RPMI8226 (cell line): Measurements from ENCODE around the gene TTC12.

Experiments used
- DNase-seq: peaks from one replicate; pipeline ENCODE4 v3.0.0-alpha.2; 2015

TTC12 gene

GRCh38 chr11:113408206-113408605, 93.8 kb downstream of the TTC12 start:
- no peak for DNase-seq

- no peak for DNase-seq
Measured at GRCh38 chr11:113408887-113409286, 94.5 kb downstream of the TTC12 start.

DNA sequence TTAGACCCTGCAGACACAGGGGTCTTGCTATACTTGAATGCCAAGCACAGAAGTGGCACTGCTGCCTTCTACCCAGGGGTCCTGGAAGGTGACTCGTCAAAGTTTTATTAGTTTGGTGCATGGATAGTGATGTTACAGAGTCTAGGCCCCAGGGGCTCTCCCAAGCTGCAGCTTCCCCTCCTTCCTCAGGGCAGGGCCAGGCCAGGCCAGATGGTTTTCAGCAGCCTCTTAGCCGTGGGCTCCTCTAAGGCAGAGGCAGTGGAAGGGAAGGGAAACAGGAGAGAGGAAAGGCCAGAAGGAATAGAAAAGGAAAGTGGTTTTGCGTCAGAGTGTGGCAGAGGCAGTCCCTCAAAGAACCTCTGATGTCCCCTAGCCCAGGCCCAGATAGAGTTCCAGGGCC, 95.1 kb downstream of the TTC12 start:
- DNase-seq = no peak

- no peak for DNase-seq
Measured at GRCh38 chr11:113410414-113411135, 96.2 kb downstream of the TTC12 start.

- DNase-seq = no peak
Measured at GRCh38 chr11:113411536-113411935, 97.2 kb downstream of the TTC12 start.

DNA sequence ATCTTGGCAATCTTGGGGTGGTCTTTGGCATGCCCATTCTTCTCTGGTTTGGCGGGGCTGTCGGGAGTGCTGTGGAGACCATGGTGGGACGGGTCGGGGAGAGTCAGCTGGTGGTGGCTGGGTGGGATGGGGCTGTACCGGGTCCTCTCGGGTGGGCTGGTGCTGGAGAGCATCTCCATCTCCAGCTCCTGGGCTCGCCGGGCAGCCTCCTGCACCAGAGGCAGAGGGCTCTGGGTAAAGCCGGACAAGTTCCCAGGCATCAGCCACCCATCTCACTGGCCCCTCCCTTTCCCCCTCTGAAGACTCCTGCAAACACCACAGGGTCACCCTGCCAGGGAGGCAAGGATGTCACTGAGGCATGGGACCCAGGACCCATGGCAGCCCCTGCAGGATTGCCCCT, 98.3 kb downstream of the TTC12 start:
- no peak for DNase-seq

DNA sequence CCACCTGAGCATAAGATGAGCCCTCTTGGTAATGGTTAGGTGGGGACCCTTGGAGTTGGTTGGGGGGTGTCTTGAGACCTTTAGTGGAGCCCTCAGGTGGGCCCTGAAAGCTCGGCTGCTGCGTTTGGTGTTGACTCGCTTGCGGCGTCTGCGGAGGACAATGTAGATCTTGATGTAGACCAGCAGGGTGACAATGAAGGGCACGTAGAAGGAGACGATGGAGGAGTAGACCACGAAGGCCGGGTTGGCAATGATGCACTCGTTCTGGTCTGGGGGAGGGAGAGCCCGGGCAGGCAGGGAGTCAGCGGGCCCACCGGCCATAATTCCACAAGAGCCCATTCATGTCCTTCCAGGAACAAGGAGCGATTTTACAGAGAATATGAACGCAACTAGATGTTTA, 101.0 kb downstream of the TTC12 start:
- DNase-seq = no peak
